GM21360 (cell line): ENCODE measurements around the gene MIEF1.

Source experiments
- ATAC-seq: cut with Tn5 transposase; IDR thresholded peaks from one replicate; pipeline ENCODE4 v1.9.1; 2021; ENCODE audit warnings: mild to moderate bottlenecking, moderate library complexity; ENCODE audit not compliant: unreplicated experiment

The MIEF1 gene

DNA sequence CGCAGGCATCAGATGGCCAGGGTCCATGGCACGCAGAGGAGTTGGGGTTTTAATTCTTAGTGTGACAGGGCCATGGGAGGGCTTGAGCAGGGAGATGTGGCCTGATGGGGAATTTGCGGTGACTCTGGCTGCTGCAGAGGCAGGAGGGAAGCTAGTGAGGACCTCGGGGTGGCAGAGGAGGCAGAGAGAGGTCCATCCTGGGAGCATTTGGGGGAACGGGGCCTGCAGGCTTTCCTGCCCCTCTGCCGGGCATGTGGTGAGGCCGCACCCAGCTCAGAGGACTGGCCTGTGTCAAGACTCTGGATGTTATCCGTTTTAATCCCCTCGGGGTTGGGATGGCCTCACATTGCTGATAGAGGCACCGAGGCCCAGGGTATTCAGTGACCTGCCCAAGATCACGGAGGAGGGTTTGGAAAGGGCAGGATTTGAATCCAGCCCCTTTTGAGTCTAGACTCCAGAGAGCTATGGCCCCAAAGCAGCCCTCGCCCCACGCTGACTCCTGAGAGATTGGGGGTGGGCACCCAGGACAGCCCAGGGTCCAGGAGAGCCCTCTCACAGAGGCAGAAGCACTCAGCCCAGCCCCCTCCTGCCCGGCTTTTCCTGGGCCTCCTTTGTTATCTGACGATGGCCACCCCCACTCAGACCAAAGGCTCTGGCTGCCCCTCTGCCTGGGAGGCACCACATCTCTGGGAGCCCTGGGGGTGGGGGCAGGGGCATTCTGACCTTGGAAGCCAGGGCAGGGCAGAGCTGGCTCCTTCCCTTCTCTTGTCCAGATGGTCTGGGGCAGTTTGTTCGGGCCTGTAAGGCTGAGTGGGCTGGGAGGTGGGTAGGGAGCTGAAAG, 31.4 kb upstream of the MIEF1 start:
- ATAC-seq: no peak

DNA sequence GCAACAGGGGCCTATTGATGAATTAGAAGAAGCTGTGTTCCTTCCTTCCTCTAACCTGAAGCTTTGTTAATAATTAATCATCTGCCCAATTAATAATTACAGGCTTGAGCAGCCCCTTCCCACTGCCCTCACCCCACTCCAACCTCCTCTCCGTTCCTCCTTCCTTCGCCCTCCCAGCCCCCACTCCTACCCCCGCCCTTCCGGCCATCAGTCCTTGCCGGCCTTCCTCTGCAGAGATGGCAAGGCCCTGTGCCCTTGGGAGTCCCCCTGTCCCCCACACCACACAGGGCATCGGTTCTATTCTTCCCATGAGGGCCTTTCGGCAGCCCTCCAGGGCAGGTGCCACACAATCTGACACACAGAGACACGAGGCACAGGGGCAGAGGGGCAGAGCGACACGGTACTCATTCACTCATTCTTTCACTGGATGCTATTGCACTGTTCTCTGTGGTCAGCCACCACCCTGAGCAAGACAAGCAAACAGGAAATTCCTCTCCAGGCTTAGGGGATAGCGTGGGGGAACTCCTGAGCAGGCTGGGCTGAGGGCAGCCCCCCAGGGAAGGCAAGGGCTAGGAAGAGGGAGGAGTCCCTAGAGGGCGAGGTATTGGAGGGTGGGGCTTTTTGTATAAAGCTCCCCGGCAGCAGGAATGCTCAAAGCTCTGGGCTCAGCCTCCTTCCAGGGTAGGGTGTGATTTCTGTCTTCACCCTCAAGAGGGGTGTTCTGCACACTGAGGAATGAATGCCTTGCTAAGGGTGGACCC, 30.5 kb upstream of the MIEF1 start:
- ATAC-seq: no peak

DNA sequence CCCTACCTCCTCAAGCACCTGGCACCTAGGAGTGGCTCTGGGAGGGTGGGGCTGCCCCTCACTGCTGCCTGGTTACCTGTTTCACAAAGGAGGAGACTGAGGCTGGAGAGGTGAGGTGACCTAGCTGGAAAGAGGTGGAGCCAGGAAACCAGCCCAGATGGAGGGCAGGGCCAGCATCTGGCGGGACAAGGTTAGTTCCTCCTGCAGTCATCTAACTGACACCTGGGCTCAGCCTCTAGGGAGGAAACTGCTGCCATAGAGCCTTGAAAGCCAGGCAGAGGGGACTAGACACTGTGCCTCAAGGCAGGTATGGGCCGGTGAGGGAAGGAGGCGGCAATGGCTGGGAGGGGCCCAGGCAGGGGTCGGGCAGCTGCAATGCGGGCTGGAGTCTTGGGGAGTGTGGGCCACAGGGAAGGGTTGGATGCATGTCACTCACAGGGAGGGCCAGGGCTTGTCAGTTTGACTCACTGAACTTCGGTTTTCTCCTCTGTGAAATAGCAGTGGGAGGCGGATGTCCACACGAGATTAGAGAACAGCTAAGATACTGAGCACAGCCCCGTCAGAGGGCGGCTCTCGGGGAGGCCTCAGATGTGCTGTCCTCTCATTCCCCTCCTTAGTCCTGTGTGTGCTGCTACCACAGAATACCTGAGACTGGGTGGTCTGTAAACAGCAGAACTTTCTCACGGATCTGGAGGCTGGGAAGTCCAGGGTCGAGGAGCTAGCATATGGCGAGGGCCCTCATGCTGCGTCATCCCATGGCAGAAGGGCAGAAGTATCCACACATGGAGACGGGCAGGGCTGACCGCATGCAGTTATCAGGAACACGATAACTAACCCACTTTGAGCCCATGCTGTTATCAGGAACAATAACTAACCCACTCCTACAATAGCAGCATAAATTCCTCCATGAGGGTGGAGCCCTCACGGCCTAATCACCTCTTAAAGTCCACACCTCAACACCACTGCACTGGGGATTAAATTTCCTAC, 29.2 kb upstream of the MIEF1 start:
- no peak for ATAC-seq

DNA sequence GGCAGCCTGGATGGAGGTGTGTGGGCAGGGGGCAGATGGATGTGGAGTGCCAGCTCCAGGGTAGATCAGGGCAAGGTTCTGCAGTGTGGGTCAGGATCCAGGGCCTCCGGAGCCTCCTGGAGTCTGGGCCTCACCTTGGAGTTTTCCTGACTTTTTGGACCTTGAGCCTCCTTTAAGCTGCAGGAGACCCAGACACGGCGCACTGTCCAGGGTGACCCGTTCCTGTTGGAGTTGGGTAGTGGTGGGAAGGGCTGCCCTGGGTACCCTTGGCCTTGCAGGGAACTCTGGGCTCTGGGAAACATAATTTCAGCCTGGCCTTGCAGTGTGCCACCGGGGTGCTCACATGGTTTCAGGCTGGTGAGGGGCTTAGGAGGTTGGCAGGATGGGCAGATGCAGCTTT, 28.2 kb upstream of the MIEF1 start:
- ATAC-seq: no peak

GRCh38 chr22:39474351-39475111, 27.6 kb upstream of the MIEF1 start:
- ATAC-seq: no peak

GRCh38 chr22:39475337-39475736, 26.8 kb upstream of the MIEF1 start:
- ATAC-seq: no peak

DNA sequence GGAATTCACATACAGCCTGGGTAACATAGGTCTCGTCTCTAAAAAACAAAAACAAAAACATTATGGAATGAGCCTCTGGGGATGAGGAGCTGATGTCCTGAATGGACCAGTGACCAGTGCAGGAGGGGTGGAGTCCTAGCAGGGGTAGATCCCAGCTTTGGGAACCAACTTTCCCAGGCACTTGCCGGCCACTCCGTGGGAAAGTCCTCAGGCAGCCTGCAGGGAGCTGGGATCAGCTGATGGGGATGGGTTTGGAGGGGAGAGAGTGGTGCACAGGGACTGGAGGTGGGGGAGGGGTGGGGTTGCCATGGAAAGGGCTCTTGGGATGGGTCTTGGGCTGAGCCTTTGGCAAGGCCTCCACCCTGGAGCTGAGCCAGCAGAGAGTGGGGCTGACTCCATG, 26.2 kb upstream of the MIEF1 start:
- no peak for ATAC-seq

- no peak for ATAC-seq
Observed at GRCh38 chr22:39476664-39477063, 25.4 kb upstream of the MIEF1 start.

- ATAC-seq: no peak
Observed at GRCh38 chr22:39477542-39477941, 24.5 kb upstream of the MIEF1 start.

DNA sequence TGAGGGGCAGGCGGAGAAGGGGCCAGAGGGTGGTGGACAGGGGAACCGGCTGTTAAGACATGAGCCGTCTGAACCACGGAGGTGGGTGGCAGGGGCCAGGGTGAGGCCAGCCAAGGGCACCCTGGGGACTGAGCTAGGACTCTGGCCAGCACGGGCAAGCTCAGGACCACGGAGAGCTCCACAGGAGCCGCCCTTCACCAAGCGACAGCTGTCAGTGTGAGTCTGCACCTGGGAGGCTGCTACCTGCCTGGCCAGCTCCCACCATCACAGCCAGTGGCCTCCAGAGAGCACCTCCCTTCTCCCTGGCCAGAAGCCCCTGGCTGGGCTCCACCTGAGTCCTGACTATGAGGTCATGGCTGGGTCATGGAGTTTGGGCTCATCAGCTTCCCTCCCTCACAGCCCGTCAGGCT, 23.6 kb upstream of the MIEF1 start:
- ATAC-seq: no peak

DNA sequence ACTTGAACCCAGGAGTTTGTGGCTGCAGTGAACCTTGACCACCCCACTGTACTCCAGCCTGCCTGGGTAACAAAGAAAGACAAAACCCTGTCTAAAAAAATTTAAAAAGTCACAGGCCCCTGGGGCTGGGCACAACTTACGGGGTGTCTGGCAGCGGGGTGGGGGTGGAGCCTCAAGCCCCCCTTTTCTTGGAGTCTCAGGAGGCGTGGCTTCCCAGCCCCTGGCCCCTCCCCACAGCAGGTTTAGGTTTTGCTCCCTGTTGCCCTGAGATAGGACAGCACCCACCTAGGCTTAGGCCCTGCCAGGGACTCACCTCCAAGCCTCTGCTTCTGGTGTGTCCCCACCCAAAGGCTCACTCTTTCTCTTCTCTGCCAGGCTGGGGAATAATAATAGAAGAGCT, 22.8 kb upstream of the MIEF1 start:
- no peak for ATAC-seq

GRCh38 chr22:39480557-39480956, 21.5 kb upstream of the MIEF1 start:
- ATAC-seq: no peak

GRCh38 chr22:39481054-39481453, 21.0 kb upstream of the MIEF1 start:
- no peak for ATAC-seq

DNA sequence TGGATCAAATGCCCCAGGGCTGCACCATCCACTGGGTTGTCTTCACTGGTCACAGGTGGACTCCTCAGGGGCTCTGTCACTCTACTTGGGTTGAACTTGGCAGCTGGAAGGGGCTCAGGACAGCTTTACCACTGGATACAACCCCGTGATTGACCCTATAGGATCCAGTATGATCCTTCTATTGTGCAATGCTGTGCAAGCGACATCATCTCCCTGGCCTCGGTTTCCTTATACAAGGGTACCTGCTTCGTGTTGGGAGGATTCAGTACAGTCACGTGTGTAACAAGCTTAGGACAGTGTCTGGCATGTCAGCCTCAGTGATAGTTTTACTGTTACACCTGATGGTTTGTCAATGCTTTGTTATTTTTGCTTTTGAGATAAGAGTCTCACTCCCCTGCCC, 20.5 kb upstream of the MIEF1 start:
- ATAC-seq: no peak

DNA sequence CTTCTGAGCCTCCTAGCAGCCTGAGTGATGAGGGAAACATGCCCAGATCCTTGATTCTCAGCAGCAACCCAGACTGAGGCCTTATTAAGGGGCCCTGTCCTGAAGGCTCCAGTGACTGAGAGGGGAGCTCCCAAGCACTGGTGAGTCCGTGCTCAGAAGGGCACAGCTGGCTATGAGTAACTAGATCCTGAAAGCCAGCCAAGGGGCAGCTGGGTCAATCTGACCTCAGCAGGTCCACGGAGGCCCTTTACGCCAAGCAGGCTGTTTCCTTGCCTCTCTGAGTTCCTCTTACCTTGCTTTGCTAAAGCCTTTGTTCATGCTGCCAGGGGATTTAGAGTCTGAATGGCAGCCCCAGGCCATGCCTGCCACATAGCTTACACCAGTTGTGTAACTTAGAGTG, 19.3 kb upstream of the MIEF1 start:
- ATAC-seq: no peak

DNA sequence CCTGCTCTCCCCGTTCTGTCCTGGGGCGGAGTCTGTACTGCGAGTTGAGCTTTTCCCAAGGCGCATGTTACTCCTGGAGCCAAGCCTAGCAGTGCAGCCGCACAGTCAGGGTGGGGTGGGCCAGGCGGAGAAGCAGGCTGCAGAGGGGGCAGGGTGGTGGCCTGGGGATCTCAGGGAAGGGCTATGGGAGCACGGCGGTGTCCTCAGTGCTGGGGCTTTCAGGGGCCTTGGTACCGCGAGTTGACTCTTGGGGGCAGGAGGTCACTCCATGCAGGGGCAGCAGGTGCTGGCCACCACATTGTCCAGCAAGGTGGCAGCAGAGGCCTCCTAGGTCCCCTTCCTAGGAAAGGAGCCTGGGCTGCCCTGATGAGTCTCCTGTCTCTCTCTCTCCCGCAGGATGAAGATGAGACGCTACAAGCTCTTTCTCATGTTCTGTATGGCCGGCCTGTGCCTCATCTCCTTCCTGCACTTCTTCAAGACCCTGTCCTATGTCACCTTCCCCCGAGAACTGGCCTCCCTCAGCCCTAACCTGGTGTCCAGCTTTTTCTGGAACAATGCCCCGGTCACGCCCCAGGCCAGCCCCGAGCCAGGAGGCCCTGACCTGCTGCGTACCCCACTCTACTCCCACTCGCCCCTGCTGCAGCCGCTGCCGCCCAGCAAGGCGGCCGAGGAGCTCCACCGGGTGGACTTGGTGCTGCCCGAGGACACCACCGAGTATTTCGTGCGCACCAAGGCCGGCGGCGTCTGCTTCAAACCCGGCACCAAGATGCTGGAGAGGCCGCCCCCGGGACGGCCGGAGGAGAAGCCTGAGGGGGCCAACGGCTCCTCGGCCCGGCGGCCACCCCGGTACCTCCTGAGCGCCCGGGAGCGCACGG, 14.9 kb upstream of the MIEF1 start:
- ATAC-seq: no peak

DNA sequence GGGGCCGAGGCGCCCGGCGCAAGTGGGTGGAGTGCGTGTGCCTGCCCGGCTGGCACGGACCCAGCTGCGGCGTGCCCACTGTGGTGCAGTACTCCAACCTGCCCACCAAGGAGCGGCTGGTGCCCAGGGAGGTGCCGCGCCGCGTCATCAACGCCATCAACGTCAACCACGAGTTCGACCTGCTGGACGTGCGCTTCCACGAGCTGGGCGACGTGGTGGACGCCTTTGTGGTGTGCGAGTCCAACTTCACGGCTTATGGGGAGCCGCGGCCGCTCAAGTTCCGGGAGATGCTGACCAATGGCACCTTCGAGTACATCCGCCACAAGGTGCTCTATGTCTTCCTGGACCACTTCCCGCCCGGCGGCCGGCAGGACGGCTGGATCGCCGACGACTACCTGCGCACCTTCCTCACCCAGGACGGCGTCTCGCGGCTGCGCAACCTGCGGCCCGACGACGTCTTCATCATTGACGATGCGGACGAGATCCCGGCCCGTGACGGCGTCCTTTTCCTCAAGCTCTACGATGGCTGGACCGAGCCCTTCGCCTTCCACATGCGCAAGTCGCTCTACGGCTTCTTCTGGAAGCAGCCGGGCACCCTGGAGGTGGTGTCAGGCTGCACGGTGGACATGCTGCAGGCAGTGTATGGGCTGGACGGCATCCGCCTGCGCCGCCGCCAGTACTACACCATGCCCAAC, 14.1 kb upstream of the MIEF1 start:
- ATAC-seq: no peak

- no peak for ATAC-seq
Observed at GRCh38 chr22:39488563-39489083, 13.5 kb upstream of the MIEF1 start.
